Cardiac septum (tissue), 1 donor: Measurements from ENCODE around the gene CDV3. TPM values are rescaled to one million over a fixed set of nuclear protein-coding genes. Genes with fewer than 3 reads are reported as not detected.

ENCODE experiments used
- DNase-seq: peaks from one replicate; pipeline ENCODE4 v3.0.0-alpha.2; 2020; ENCODE audit warnings: low spot score
- intact Hi-C: fragments of 100-400 bp; cut with DNase I; formaldehyde crosslinking; loops from one replicate; pipeline ENCODE4 v1.14.0; 2022
- total RNA-seq: library from RNA; stranded (reverse); fragmentation: NEBNext Ultra II Directional; extraction: Animal tissue kit (Norgen Biotek cat#: 25700); gene quantifications from one replicate; pipeline ENCODE4 v1.2.1, GENCODE V29; 2021
- donor health status: DM: no; HTN: no; CAD: no.

Gene CDV3
- total RNA-seq, 1 donor from 2014 or later = 151 TPM

DNA sequence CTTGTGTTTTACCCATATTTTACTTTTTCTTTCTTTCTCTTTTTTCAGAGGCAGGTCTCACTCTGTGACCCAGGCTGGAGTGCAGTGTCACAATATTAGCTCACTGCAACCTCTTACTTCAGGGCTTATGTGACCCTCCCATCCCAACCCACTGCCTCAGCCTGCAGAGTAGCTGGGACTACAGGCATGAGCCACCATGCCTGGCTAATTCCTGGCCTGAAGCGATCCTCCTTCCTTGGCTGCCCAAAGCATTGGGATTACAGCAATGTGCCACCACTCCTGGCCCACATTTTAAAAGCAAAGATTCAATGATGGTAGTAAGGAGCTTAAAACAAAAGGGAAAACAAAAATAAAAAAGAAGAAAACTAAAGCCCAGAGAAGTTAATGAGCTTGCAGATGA lies 11.1 kb upstream of the CDV3 start:
- intact Hi-C loops = no loop called here

DNA sequence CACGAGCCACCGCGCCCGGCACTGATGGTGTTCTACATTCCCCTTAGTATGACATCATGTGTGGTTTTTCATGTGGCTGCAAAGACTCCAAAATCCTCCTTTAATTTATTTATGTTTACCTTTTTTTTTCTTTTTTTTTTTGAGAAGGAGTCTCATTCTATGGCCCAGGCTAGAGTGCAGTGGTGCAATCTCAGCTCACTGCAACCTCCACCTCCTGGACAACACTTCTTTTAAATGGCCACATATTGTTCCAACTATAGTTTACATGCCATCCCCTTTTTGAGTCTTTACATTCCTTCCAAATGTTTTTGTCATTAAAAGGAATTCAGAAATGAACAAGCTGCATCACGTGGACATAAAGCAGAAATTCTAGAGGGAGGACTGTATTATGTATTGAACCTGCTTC lies 10.3 kb upstream of the CDV3 start:
- DNase-seq = no peak
- intact Hi-C loops = no loop called here

More for the DNA sequence above, 11.1 kb upstream of the CDV3 start:
- no peak for DNase-seq

DNA sequence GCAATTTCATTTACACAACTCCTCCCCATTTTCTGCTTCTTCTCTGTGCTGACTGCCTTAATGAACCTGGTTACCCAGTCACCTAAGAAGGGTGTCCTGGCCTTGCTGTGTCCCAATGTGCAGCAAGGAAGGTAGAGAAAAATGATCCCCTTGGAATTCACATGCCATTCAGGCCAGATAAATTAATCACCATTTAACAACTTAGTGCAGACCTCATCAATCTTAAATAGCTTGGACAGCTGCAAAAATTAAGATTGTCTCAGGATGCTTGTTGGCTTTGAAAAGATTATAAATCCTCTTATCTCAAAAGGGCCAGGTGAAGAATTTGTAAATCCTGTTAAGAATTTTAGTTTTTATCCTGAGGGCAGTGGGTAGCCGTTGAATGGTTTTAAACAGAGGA lies 9.7 kb upstream of the CDV3 start:
- no peak for DNase-seq
- intact Hi-C loops = no loop called here

- no peak for DNase-seq
- intact Hi-C loops = no loop called here
Measured at GRCh38 chr3:133568294-133569014, 5.0 kb upstream of the CDV3 start.

DNA sequence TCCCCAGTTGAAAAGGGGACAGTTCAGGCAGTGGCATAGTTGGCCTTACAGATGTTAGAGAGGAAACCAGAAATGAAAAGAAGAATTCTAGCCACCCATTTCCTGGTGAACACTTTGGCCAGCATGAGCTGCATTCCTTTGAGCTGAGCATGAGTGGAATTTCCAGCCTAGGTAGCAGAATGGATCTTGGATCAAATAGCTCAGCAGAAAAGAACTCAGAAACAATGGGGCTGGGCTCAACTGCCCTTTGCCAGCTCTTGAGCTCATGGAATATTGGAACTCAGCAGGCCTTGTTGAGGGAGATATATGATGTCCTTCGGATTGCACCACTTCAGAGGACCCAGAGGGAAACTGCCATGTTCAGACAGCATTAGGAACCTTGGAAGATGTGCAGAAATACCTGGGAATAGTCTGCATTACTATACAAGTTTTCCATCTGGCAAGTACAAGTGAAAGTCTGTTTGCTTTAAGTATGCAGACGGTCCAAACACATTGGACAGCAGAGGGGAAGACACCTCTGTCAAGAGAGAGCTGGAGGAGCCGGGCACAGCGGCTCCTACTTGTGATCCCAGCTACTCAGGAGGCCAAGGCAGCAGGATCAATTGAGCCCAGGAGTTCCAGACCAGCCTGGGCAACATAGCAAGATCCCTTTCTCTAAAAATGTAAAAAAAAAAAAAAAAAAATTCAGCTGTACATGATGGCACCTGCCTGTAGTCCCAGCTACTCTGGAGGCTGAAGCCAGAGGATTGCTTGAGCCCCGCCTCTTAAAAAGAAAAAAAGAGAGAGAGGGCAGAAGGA lies 3.1 kb upstream of the CDV3 start:
- intact Hi-C loops = loop anchor here (5.0 kb wide), 2 partner anchors 92 to 848 kb away; partner anchors contain the start of genes NPHP3 and TOPBP1
- DNase-seq = no peak

GRCh38 chr3:133570937-133571320 lies 2.6 kb upstream of the CDV3 start:
- intact Hi-C loops = loop anchor here (5.0 kb wide), 2 partner anchors 91 to 849 kb away; partner anchors contain the start of genes NPHP3 and TOPBP1
- no peak for DNase-seq

DNA sequence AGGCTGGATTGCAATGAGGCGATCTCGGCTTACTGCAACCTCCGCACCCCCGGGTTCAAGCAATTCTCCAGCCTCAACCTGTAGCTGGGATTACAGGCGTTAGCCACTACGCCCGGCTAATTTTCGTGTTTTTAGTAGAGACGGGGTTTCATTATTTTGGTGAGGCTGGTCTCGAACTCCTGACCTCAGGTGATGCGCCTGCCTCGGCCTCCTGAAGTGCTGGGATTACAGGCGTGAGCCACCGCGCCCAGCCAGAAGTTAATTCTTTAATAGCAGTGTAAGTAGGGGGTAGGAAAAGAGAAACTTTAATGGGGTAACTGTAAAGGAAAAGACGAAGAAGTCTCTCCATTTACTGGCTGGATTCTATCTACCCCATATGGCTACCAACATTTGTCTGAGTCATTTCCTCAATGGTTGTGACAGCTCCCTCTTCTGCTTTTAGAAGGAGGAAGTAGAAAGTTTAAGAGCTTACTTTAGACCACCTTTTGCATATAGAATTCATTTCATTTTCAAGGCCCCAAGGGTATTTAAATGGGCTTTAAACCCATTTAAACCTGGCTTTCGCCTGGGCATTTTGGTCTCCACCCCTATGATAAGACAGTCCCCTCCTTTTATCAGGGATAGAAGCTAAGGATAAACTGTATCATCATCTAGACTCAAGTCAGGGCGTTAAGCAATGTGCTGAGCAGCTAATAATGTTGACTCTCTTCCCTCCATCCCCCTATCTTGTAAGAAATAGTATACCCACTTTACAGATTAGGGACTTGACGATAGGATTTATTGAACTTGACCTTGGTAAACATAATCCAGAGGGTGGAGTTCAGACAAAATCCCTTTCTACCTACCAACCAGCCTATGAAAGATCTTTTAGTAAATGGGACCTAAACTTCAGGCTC lies 1.1 kb upstream of the CDV3 start:
- DNase-seq = no peak
- intact Hi-C loops = loop anchor here (5.0 kb wide), 2 partner anchors 90 to 850 kb away; partner anchors contain the start of genes NPHP3 and TOPBP1

- DNase-seq = peak; percentile 100
- intact Hi-C loops = loop anchor here (5.0 kb wide), 2 partner anchors 89 to 851 kb away; partner anchors contain the start of genes NPHP3 and TOPBP1
Measured at GRCh38 chr3:133573054-133573628, 345 bp upstream of the CDV3 start.

DNA sequence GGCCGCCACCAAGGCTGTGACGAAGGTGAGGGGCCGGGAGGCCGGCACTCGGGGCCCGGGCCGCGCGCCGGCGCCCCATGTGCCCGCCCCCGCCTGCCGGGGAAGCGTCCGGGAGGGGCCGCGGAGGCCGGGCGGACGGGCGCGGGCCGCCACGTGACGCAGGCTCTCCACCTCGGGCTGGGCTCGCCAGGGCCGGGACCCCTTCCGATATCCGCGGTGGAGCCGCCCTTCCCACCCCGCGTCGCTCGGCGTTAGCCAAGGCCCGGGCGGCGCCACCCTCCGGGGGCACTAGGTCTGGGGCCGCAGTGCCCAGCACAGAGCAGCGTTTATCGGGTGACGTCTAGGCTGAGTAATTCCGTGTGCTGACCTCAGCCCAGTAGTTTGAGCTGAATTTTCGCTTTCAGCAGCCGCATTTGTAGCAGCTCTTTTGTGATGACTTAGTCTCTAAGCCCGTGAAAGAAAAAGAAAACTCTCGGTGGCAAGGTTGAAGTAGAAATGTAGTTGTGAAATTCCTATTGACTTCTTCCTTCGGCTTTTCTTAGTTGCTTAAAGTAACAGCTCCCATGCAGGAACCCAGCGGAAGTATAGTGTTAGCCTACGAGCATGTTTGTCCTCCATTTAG lies 885 bp downstream of the CDV3 start:
- intact Hi-C loops = loop anchor here (5.0 kb wide), 2 partner anchors 88 to 852 kb away; partner anchors contain the start of genes NPHP3 and TOPBP1

DNA sequence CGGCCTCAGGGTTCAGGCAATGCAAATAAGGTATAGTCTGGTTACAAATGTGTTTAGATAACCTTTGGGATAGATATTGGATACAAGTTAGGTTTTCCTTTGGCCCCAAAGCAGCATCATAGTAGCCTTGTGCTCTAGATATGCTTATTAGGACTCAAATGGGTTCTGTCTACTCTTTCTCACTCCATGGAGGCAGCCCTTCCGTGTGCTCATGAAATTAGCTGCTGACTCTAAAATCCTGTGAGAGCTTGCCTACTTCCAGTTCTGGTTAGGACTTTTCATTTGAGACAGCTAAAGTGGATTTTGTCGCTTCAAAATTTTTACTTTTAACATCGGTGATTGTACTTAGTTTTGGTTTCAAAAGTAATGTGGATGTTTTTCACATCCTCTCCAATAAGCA lies 1.6 kb downstream of the CDV3 start:
- intact Hi-C loops = loop anchor here (5.0 kb wide), 1 partner anchor 88 kb away; no protein-coding TSS in a partner anchor
- no peak for DNase-seq

More for the DNA sequence above, 885 bp downstream of the CDV3 start:
- peak; percentile 83 for DNase-seq

DNA sequence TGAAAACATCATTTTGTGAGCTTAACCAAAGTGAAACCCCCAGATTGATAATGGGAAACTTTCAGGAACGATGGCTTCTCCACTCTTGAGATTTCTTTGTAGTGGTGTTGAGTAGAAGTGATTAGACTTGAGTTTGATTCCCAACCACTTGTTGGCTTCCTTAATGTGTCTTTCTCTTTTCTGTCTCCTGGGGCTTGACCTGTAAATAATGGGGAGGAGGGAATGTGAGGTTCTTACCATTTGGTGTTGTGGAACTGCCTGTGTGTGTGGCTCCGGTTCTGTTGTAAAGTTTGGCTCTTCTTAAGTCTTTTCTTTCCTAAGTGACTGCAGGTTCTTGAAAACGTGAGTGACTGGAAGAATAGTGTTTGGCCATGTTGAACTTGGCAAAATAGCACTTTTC lies 2.7 kb downstream of the CDV3 start:
- intact Hi-C loops = loop anchor here (5.0 kb wide), 1 partner anchor 89 kb away; no protein-coding TSS in a partner anchor
- DNase-seq = no peak

DNA sequence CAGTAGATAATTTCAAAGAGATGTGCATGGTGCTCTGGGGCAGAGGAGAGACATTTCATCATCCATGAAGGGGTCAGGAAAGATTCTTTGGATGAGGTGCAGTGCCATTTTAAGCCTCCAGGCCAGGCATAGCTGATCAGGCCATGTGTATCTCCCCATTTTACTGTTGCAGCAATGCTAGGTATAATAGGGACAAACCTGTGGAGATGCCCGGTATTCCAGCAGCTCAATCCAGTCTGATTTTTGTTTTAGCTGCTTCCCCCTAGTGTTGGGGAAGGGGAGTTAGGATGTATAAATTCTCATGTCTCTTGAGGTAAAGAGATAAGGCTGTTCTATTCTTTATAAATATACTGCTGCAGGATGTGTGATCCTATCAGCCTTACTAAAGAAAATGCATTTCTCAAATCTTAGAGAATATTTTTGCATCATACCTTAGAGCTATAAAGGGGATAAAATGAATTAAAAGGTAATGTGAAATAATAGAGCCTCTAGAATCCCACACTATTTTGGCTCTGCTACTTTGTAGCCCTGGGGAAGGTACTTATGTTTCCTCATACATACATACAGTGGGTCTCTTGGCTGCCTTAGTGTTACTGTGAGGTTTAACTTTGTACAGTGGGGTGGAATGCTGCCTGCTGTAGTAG lies 5.2 kb downstream of the CDV3 start:
- no peak for DNase-seq
- intact Hi-C loops = loop anchor here (5.0 kb wide), 1 partner anchor 91 kb away; no protein-coding TSS in a partner anchor

DNA sequence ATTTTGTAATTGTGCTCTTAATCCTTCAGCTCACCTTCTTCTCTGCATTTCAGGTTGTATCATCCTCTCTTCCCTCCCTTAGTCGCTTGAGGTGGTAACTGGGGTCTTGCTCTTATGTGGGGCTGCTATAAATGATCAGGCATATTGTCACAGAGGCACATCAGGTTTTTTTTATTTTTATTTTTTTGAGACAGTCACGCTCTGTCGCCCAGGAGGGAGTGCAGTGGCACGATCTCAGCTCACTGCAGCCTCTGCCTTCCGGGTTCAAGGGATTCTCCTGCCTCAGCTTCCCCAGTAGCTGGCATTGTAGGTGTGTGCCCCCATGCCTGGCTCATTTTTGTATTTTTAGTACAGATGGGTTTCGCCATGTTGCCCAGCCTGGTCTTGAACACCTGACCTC lies 9.9 kb downstream of the CDV3 start:
- DNase-seq = no peak

DNA sequence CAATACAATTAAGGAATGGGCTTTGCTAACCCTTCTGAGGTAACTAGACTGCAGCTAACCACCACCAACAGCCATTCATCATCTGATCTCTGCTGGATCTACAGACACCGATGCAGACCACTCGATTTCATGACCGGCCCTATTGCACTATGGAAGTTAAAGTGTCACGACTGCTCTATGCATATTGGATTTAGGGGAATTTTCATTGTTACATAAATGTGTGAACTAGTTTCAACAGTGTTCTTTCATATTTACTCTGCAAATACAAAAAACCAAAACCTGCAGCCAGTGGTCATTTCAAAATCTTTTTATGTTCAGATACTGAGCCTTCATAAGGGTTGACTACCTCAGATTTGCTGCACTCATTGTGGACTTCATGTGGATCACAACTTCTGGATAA lies 14.5 kb downstream of the CDV3 start:
- no peak for DNase-seq
- intact Hi-C loops = no loop called here

More for the DNA sequence above, 9.9 kb downstream of the CDV3 start:
- intact Hi-C loops = no loop called here

DNA sequence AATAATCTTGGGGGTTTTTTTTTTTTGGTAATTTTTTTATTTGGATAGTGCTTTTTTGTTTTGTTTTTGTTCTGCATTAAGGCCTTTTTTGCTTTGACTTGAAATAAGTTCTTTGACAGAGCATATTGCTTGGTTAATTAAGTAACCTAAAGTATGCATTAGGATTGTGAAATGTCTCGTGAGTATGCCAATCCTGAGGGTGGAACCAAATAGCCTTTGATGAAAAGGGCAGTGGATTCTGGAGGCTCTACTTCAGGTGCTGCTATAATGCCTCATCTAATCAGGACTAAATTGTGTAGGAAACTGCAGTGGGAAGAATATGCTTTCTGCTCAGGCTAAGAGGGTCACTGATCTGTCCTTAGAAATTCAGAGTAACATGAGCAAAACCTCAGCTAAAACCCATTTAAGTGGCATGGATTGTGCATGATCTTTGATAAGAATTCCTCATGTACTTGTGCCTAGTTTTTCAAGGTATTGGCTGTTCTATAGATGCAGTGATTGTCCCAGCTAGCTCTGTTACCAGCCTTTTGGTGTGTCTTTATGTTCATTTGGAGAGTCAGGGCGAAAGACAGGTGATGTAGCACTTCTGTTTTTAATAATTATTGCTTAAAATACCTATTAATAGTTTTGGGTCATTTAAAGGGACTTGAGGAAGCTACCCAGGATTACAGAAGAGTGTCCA lies 15.4 kb downstream of the CDV3 start:
- no peak for DNase-seq
- intact Hi-C loops = no loop called here

- no peak for DNase-seq
- intact Hi-C loops = no loop called here
Measured at GRCh38 chr3:133589503-133589902, 16.0 kb downstream of the CDV3 start.

GRCh38 chr3:133591271-133591742 lies 17.8 kb downstream of the CDV3 start:
- no peak for DNase-seq
- intact Hi-C loops = no loop called here
